Liver (tissue), 9 donors: ENCODE data around the gene POU3F2. TPM values are rescaled to one million over a fixed set of nuclear protein-coding genes. Genes with fewer than 3 reads are reported as not detected.

ENCODE experiments used
- DNase-seq: peaks from one replicate; pipeline ENCODE4 v3.0.0-alpha.2; 2017; ENCODE audit warnings: low spot score
- H3K27ac ChIP-seq, 2 donors: one replicate each; pipeline ENCODE4 v1.7.0; 2013; ENCODE audit warnings: inconsistent platforms in 2 of 2, low read length in 2 of 2, control low read depth in 1 of 2, low read depth in 1 of 2, mild to moderate bottlenecking in 1 of 2
- H3K27me3 ChIP-seq, 4 donors: one replicate each; pipeline versions ENCODE4 v1.6.1 to v1.7.0; 2013; ENCODE audit warnings: low read length in 3 of 4, inconsistent platforms in 1 of 4, mild to moderate bottlenecking in 1 of 4, moderate library complexity in 1 of 4; ENCODE audit not compliant: control insufficient read depth in 4 of 4, insufficient read depth in 4 of 4
- H3K36me3 ChIP-seq, 4 donors: one replicate each; pipeline versions ENCODE4 v1.6.1 to v1.7.0; 2013; ENCODE audit warnings: low read length in 3 of 4, mild to moderate bottlenecking in 3 of 4, low read depth in 1 of 4, moderate library complexity in 1 of 4; ENCODE audit not compliant: control insufficient read depth in 4 of 4, insufficient read depth in 3 of 4
- H3K4me1 ChIP-seq, 4 donors: one replicate each; pipeline versions ENCODE4 v1.6.1 to v1.7.0; 2013; ENCODE audit warnings: low read length in 3 of 4, mild to moderate bottlenecking in 3 of 4, moderate library complexity in 1 of 4; ENCODE audit not compliant: control insufficient read depth in 4 of 4, insufficient read depth in 4 of 4
- H3K4me3 ChIP-seq, 3 donors: one replicate each; pipeline versions ENCODE4 v1.6.1 to v1.7.0; 2013; ENCODE audit warnings: low read length in 3 of 3, control low read depth in 1 of 3, low read depth in 1 of 3, mild to moderate bottlenecking in 1 of 3
- H3K9ac ChIP-seq, 2 donors: one replicate each; pipeline ENCODE4 v1.7.0; 2013; ENCODE audit warnings: low read length in 2 of 2, mild to moderate bottlenecking in 2 of 2, moderate library complexity in 2 of 2, control low read depth in 1 of 2, low read depth in 1 of 2
- H3K9me3 ChIP-seq, 4 donors: one replicate each; pipeline versions ENCODE4 v1.6.1 to v1.7.0; 2013; ENCODE audit warnings: low read length in 3 of 4; ENCODE audit not compliant: control insufficient read depth in 4 of 4
- EGR1 ChIP-seq, 2 donors: IDR thresholded peaks; 2 replicates each; pipeline ENCODE4 v1.6.1; 2016 to 2018; ENCODE audit warnings: antibody characterized with exemption in 2 of 2, low read depth in 2 of 2
- FOXA2 ChIP-seq: IDR thresholded peaks from 2 replicates; pipeline ENCODE4 v1.6.1; 2016; ENCODE audit warnings: antibody characterized with exemption
- GABPA ChIP-seq, 2 donors: IDR thresholded peaks in 1 of 2; conservative IDR thresholded peaks in 1 of 2; 2 replicates each; pipeline ENCODE4 v1.6.1; 2016; ENCODE audit warnings: antibody characterized with exemption in 2 of 2, mild to moderate bottlenecking in 1 of 2, moderate library complexity in 1 of 2
- HNF4A ChIP-seq, 2 donors: conservative IDR thresholded peaks; 2 replicates each; pipeline ENCODE4 v1.6.1; 2016; ENCODE audit warnings: antibody characterized with exemption in 2 of 2, mild to moderate bottlenecking in 2 of 2
- SP1 ChIP-seq: IDR thresholded peaks from 2 replicates; pipeline ENCODE4 v1.6.1; 2018; ENCODE audit warnings: antibody characterized with exemption, mild to moderate bottlenecking
- TAF1 ChIP-seq: conservative IDR thresholded peaks from 2 replicates; pipeline ENCODE4 v1.6.1; 2016; ENCODE audit warnings: antibody characterized with exemption, mild to moderate bottlenecking
- WGBS: extraction: QIAGEN DNeasy Blood & Tissue Kit; methylation state at CpG from one replicate; pipeline ENCODE4 v1.1.7; 2013; 5-methylcytosine and 5-hydroxymethylcytosine counted together
- polyA plus RNA-seq, 2 donors: library from polyadenylated mRNA; stranded (reverse) in 1 of 2; unstranded in 1 of 2; fragments of 200-250 nt in 1 of 2; fragments of >200 nt in 1 of 2; fragmentation: Nextera tagmentation in 1 of 2; extraction: Ambion mirVana in 1 of 2; gene quantifications; one replicate each; pipeline versions ENCODE4 v1.2.1 to v1.2.3, GENCODE V29; 2013 to 2015
- total RNA-seq, 2 donors: library from RNA; depleted of rRNA; stranded (reverse); fragments of >200 nt; gene quantifications; one replicate each; pipeline ENCODE4 v1.2.3, GENCODE V29; 2014
- TF ChIP-seq, protein P1 (sequence below): fragments of 150-350 bp; IDR thresholded peaks from 2 replicates; pipeline ENCODE4 v1.5.1; 2017; ENCODE audit warnings: improper control_type of control experiment, low read depth, low read length; ENCODE audit not compliant: missing input control
- TF ChIP-seq, protein P2 (sequence below): IDR thresholded peaks from 2 replicates; pipeline ENCODE4 v1.6.1; 2016; ENCODE audit warnings: antibody characterized with exemption
- TF ChIP-seq, protein P3 (sequence below): IDR thresholded peaks from 2 replicates; pipeline ENCODE4 v1.6.1; 2016; ENCODE audit warnings: antibody characterized with exemption
- donor health status: healthy.
- donor health status: healthy.
- donor health status: healthy.
- donor health status: healthy.
- donor health status: healthy.

Gene POU3F2
- total and polyA plus RNA-seq, 4 donors = not detected

DNA sequence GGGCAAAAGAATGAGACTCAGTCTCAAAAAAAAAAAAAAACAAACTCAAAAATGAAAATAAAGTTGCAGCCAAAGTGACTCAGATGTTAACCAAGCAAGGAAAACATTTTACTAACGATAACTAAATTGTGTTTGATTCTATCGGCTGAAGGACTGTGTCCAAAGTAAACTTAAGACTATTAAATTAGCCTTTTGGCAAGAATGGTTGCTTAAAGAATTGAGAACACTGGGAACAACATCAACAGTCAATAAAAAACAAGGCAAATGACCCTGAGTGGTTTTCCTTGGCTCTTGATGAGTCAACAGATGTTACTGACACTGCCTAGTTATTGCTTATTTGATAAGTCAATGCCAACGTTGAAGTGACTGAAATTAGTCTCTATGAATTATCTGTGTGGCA is 36.7 kb downstream of the POU3F2 start (continued):
- TF ChIP-seq, protein P1, sequence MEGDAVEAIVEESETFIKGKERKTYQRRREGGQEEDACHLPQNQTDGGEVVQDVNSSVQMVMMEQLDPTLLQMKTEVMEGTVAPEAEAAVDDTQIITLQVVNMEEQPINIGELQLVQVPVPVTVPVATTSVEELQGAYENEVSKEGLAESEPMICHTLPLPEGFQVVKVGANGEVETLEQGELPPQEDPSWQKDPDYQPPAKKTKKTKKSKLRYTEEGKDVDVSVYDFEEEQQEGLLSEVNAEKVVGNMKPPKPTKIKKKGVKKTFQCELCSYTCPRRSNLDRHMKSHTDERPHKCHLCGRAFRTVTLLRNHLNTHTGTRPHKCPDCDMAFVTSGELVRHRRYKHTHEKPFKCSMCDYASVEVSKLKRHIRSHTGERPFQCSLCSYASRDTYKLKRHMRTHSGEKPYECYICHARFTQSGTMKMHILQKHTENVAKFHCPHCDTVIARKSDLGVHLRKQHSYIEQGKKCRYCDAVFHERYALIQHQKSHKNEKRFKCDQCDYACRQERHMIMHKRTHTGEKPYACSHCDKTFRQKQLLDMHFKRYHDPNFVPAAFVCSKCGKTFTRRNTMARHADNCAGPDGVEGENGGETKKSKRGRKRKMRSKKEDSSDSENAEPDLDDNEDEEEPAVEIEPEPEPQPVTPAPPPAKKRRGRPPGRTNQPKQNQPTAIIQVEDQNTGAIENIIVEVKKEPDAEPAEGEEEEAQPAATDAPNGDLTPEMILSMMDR = no peak

DNA sequence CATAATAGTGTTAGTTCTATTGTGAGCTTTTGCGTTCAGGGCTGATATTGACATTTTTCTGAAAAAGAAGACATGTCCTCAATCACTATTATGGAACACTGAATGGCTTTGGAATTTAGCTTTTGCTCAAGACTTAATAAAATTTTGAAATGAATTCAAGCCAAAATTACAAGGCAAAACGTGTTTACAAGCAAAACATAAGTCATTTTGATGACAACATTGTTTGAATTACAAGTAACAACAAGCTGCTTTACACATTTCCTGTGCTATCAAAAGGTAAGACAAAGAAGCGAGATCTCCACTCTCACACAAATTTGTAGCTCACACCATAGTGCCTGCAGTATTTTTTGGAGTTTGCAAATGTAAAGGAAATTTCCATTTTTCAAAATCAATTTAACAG is 37.4 kb downstream of the POU3F2 start:
- Histone ChIP-seq H3K27me3 (no peaks in the 10 kb centered on the region), H3K36me3 (peaks cover 0 to 3% (median 1%) of the 10 kb centered on the region in 4 donors), H3K9ac (no peak overlapping the region), H3K4me1 (no peaks in the 10 kb centered on the region), H3K9me3 (no peaks in the 10 kb centered on the region), H3K4me3 (no peak overlapping the region), H3K27ac (no peak overlapping the region)
- TF ChIP-seq, protein P1 = no peak
- TF ChIP-seq EGR1 (IDR thresholded peaks at IDR 0.05; ENCODE audit: low read depth in 2 of 2) (no peak), SP1 (no peak), GABPA (IDR thresholded peaks at IDR 0.05 in 1 of 2, conservative IDR thresholded peaks at IDR 0.05 in 1 of 2) (no peak), HNF4A (conservative IDR thresholded peaks at IDR 0.05) (no peak)
- TF ChIP-seq, protein P2, sequence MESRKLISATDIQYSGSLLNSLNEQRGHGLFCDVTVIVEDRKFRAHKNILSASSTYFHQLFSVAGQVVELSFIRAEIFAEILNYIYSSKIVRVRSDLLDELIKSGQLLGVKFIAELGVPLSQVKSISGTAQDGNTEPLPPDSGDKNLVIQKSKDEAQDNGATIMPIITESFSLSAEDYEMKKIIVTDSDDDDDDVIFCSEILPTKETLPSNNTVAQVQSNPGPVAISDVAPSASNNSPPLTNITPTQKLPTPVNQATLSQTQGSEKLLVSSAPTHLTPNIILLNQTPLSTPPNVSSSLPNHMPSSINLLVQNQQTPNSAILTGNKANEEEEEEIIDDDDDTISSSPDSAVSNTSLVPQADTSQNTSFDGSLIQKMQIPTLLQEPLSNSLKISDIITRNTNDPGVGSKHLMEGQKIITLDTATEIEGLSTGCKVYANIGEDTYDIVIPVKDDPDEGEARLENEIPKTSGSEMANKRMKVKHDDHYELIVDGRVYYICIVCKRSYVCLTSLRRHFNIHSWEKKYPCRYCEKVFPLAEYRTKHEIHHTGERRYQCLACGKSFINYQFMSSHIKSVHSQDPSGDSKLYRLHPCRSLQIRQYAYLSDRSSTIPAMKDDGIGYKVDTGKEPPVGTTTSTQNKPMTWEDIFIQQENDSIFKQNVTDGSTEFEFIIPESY = no peak
- 90% methylated on average over 3 of the region's 3 CpGs for WGBS
- DNase-seq = no peak

DNA sequence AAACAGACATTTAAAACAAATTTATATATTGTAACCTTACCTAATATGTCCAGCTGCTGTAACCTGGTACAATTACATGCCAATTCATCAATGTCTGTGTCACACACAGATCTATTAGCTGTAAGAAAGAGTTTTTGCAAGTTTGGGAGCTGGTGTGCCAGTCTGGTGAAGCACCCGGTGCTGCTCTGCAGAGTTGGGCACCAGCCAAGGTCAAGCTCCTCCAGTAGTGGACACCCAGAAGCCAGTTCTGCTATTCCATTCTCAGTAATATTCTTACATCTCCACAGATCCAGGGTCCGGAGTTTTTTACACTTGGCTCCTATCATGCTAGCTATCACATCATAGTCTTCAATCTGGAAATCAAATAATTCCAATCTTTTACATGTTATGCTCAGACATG is 41.0 kb downstream of the POU3F2 start:
- no peak overlapping the region for H3K9ac ChIP-seq
- WGBS = 72% methylated on average over 2 of the region's 2 CpGs
- H3K4me3 ChIP-seq = no peak overlapping the region
- no peaks in the 10 kb centered on the region for H3K4me1 ChIP-seq
- no peak for DNase-seq
- H3K27ac ChIP-seq = no peak overlapping the region
- H3K9me3 ChIP-seq = no peaks in the 10 kb centered on the region
- no peaks in the 10 kb centered on the region for H3K27me3 ChIP-seq
- TF ChIP-seq FOXA2 (no peak), TAF1 (no peak), SP1 (no peak)
- TF ChIP-seq, protein P3, sequence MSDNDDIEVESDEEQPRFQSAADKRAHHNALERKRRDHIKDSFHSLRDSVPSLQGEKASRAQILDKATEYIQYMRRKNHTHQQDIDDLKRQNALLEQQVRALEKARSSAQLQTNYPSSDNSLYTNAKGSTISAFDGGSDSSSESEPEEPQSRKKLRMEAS = no peak
- TF ChIP-seq, protein P2 = no peak
- peaks cover 2 to 5% (median 3%) of the 10 kb centered on the region in 4 donors for H3K36me3 ChIP-seq
